Measurements from ENCODE around the gene NOSIP.

The NOSIP gene

DNA sequence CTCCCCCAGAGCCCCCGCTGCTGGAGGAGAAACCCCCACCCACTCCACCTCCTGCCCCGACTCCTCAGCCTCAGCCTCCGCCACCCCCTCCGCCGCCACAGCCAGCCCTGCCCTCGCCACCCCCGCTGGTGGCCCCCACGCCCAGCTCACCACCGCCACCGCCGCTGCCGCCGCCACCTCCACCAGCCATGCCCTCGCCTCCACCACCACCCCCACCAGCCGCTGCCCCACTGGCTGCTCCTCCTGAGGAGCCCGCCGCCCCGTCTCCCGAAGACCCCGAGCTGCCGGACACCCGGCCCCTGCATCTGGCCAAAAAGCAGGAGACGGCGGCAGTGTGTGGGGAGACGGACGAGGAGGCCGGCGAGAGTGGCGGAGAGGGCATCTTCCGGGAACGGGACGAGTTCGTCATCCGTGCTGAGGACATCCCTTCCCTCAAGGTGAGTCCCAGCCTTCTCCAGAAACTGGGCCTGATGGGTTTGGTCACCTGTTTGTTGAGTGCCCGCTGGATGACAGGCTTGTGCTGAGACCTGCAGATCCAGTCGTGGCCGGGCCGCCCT is 21.2 kb upstream of the NOSIP start:
- TF ChIP-seq, protein P1, sequence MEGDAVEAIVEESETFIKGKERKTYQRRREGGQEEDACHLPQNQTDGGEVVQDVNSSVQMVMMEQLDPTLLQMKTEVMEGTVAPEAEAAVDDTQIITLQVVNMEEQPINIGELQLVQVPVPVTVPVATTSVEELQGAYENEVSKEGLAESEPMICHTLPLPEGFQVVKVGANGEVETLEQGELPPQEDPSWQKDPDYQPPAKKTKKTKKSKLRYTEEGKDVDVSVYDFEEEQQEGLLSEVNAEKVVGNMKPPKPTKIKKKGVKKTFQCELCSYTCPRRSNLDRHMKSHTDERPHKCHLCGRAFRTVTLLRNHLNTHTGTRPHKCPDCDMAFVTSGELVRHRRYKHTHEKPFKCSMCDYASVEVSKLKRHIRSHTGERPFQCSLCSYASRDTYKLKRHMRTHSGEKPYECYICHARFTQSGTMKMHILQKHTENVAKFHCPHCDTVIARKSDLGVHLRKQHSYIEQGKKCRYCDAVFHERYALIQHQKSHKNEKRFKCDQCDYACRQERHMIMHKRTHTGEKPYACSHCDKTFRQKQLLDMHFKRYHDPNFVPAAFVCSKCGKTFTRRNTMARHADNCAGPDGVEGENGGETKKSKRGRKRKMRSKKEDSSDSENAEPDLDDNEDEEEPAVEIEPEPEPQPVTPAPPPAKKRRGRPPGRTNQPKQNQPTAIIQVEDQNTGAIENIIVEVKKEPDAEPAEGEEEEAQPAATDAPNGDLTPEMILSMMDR (IDR thresholded peaks at IDR 0.05; ENCODE audit: insufficient read depth, low read depth, low read length, missing control alignments): no peak
- H3K4me3 ChIP-seq (ENCODE audit: low read length): no peak overlapping the region
- no peak for DNase-seq (ENCODE audit: low read depth)

DNA sequence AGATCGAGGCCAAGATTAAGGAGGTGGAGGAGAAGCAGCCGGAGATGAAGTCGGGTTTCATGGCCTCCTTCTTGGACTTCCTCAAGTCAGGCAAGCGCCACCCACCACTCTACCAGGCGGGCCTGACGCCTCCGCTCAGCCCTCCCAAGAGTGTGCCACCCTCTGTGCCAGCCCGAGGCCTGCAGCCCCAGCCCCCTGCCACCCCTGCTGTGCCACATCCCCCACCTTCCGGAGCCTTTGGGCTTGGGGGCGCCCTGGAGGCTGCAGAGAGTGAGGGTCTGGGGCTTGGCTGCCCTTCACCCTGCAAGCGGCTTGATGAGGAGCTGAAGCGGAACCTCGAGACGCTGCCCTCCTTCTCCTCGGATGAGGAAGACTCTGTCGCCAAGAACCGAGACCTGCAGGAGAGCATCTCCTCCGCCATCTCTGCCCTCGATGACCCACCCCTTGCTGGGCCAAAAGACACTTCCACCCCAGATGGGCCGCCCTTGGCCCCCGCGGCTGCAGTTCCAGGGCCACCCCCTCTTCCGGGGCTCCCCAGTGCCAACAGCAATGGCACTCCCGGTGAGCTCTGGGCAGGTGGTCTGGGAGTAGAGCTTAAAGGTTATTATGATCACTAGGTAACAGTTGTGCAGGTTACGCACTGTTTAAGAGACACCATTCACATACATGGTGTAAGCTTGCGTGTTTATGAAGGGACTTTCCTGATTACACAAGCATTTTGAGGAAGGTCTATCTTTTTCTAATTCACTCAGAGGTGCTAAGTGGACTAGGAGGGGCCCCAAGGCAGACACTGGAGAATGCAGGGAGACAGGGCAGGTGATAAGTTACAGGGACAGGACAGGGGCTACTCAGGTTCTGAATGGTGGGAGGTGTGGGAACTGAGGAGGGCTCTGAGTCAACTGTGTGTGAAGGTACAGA is 19.3 kb upstream of the NOSIP start:
- TF ChIP-seq, protein P1 (IDR thresholded peaks at IDR 0.05; ENCODE audit: insufficient read depth, low read depth, low read length, missing control alignments): no peak
- DNase-seq (ENCODE audit: low read depth): no peak
- no peak overlapping the region for H3K4me3 ChIP-seq (ENCODE audit: low read length)

DNA sequence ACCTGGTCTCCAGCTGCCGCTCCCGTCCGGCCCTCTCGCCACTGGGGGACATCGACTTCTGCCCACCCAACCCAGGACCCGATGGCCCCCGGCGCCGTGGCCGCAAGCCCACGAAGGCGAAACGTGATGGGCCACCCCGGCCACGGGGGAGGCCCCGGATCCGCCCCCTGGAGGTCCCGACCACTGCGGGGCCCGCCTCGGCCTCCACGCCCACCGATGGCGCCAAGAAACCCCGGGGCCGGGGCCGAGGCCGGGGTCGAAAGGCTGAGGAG is 17.3 kb upstream of the NOSIP start:
- DNase-seq (ENCODE audit: low read depth): no peak
- TF ChIP-seq, protein P1 (IDR thresholded peaks at IDR 0.05; ENCODE audit: insufficient read depth, low read depth, low read length, missing control alignments): no peak
- no peak overlapping the region for H3K4me3 ChIP-seq (ENCODE audit: low read length)

DNA sequence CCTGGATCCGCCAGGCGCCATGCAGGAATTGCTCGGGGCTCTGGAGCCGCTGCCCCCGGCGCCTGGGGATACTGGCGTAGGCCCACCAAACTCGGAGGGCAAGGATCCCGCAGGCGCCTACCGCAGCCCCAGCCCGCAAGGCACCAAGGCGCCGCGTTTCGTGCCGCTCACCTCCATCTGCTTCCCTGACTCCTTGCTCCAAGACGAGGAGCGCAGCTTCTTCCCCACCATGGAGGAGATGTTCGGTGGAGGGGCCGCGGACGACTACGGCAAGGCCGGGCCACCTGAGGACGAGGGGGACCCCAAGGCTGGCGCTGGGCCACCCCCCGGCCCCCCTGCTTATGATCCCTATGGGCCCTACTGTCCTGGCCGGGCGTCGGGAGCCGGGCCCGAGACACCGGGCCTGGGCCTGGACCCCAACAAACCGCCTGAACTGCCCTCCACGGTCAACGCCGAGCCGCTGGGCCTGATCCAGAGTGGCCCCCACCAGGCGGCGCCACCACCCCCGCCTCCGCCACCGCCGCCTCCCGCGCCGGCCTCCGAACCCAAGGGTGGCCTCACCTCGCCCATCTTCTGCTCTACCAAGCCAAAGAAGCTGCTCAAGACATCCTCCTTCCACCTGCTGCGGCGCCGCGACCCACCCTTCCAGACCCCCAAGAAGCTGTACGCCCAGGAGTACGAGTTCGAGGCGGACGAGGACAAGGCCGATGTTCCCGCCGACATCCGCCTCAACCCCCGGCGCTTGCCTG is 16.8 kb upstream of the NOSIP start:
- DNase-seq (ENCODE audit: low read depth): no peak
- TF ChIP-seq, protein P1 (IDR thresholded peaks at IDR 0.05; ENCODE audit: insufficient read depth, low read depth, low read length, missing control alignments): no peak
- no peak overlapping the region for H3K4me3 ChIP-seq (ENCODE audit: low read length)

DNA sequence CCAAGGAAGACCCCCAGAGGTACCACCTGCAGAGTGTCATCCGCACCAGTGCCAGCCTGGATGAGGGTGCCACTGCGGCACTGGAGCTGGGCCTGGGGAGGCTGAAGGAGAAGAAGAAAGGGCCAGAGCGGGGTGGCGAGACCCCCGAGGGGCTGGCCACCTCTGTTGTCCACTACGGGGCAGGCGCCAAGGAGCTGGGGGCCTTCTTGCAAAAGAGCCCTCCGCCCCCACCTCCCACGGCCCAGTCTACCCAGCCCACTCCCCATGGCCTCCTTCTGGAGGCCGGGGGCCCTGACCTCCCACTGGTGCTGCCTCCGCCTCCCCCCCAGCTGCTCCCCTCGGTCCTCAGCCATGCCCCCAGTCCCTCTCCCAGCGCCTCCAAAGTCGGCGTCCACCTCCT is 16.1 kb upstream of the NOSIP start:
- TF ChIP-seq, protein P1 (IDR thresholded peaks at IDR 0.05; ENCODE audit: insufficient read depth, low read depth, low read length, missing control alignments): no peak

DNA sequence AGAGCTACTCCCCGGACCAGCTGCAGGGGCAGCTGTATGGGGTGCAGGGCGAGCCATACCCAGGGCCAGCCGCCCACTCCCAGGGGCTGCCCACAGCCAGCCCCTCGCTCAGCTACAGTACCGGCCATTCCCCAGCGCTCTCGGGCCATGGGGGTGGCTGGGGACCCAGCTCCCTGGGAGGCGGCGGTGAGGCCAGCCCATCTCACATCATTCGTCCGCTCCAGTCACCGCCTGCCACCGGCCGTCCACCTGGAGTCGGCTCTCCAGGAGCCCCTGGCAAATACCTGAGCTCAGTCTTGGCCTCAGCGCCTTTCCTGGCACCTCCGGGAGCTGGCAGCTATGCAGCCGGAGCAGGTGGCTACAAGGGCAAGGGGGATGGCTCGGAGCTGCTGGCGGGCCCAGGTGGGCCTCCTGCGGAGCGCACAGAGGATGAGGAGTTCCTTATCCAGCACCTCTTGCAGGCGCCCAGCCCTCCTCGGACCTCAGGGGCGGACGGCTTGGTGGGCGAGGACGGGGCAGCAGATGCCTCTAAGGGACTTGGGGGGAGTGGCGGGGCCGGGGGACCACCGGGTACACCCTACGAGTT is 15.6 kb upstream of the NOSIP start:
- TF ChIP-seq, protein P1 (IDR thresholded peaks at IDR 0.05; ENCODE audit: insufficient read depth, low read depth, low read length, missing control alignments): no peak
- H3K4me3 ChIP-seq (ENCODE audit: low read length): no peak overlapping the region
- no peak for DNase-seq (ENCODE audit: low read depth)

More for the DNA sequence above, 16.1 kb upstream of the NOSIP start:
- no peak overlapping the region for H3K4me3 ChIP-seq (ENCODE audit: low read length)
- DNase-seq (ENCODE audit: low read depth): no peak

Data from epithelial cell of esophagus (primary cell).